PFSK-1 (cell line): ENCODE results near the gene DDHD1.

Experiments used
- FOXP2 ChIP-seq: optimal IDR thresholded peaks from 2 replicates; pipeline ENCODE3; 2011; ENCODE audit warnings: borderline replicate concordance, control low read depth, inconsistent platforms; ENCODE audit not compliant: insufficient read depth; ENCODE audit errors: extremely low read length, extremely low read depth
- POLR2AphosphoS5 ChIP-seq: IDR thresholded peaks from 2 replicates; pipeline ENCODE4 v1.6.1; 2012; ENCODE audit warnings: low read depth, mild to moderate bottlenecking, control low read depth, low read length, moderate library complexity
- SIN3A ChIP-seq: IDR thresholded peaks from 2 replicates; pipeline ENCODE4 v1.6.1; 2012; ENCODE audit warnings: mild to moderate bottlenecking, low read length, moderate library complexity, borderline replicate concordance; ENCODE audit not compliant: insufficient read depth
- TAF1 ChIP-seq: IDR thresholded peaks from 2 replicates; pipeline ENCODE4 v1.6.1; 2012; ENCODE audit warnings: low read length, control low read depth, borderline replicate concordance; ENCODE audit not compliant: insufficient read depth
- TF ChIP-seq, protein P1 (sequence below), 2 experiments: IDR thresholded peaks; 2 replicates each; pipeline versions ENCODE4 v1.6.1 to v1.8.0; 2011 to 2012; ENCODE audit warnings: low read depth in 2 of 2, low read length in 2 of 2, control low read depth in 1 of 2, inconsistent platforms in 1 of 2, mild to moderate bottlenecking in 1 of 2, moderate library complexity in 1 of 2; ENCODE audit not compliant: insufficient read depth in 1 of 2

The DDHD1 gene

DNA sequence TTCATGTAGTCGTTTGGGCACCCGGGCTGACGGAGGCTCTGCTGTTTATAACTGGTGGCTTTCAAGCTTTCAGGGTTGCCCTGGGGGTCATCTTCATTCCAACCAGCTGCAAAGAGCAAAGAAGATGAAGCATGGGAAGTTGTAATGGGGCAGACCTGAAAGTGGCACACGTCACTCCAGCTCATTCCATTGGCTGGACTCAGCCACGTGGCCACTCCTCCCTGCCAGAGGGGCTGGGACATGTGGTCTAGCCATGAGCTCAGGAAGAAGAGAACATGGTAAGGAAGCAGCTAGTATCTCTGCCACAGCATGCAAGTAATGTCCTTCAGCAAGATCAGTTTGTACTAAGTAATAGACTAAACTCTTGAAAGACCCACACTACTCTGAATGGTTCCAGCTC lies 150.5 kb downstream of the DDHD1 start:
- TF ChIP-seq TAF1, result no peak
- no peak for TF ChIP-seq POLR2AphosphoS5
- TF ChIP-seq FOXP2, result no peak
- TF ChIP-seq SIN3A, result no peak
- TF ChIP-seq, protein P1, sequence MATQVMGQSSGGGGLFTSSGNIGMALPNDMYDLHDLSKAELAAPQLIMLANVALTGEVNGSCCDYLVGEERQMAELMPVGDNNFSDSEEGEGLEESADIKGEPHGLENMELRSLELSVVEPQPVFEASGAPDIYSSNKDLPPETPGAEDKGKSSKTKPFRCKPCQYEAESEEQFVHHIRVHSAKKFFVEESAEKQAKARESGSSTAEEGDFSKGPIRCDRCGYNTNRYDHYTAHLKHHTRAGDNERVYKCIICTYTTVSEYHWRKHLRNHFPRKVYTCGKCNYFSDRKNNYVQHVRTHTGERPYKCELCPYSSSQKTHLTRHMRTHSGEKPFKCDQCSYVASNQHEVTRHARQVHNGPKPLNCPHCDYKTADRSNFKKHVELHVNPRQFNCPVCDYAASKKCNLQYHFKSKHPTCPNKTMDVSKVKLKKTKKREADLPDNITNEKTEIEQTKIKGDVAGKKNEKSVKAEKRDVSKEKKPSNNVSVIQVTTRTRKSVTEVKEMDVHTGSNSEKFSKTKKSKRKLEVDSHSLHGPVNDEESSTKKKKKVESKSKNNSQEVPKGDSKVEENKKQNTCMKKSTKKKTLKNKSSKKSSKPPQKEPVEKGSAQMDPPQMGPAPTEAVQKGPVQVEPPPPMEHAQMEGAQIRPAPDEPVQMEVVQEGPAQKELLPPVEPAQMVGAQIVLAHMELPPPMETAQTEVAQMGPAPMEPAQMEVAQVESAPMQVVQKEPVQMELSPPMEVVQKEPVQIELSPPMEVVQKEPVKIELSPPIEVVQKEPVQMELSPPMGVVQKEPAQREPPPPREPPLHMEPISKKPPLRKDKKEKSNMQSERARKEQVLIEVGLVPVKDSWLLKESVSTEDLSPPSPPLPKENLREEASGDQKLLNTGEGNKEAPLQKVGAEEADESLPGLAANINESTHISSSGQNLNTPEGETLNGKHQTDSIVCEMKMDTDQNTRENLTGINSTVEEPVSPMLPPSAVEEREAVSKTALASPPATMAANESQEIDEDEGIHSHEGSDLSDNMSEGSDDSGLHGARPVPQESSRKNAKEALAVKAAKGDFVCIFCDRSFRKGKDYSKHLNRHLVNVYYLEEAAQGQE (IDR thresholded peaks at IDR 0.05; ENCODE audit: insufficient read depth in 1 of 2, low read depth in 2 of 2, low read length in 2 of 2), result no peak

DNA sequence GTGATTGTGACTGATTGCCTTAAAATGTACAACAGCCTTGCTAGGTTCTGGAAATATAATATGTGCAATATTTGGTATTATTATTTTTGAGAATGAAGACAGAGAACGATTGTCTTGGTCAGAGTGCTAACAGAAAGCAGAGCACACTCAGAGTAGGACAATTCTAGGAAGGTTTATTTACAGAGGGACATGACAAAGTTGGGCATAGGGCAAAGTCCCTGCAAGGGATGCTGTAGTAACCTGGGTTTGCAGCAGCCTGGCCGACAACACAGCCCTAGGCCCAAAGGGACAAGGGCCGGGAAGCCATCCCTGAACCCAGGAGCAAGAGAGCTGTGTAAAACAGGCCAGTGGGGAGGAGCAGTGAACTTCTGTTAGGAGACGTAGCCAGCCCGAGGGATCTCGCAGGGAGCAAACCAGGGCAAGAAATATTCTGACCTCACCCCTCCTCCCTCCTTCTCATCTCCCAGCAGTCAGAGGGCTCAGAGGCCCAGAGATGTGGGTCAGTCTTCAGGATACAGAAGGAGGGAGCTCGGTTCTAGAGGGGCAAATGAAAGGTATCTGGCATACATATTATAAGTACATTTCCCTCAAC lies 151.2 kb downstream of the DDHD1 start:
- no peak for TF ChIP-seq POLR2AphosphoS5
- no peak for TF ChIP-seq SIN3A
- TF ChIP-seq FOXP2, result no peak
- TF ChIP-seq TAF1, result no peak
- TF ChIP-seq, protein P1 (IDR thresholded peaks at IDR 0.05; ENCODE audit: insufficient read depth in 1 of 2, low read depth in 2 of 2, low read length in 2 of 2), result no peak

DNA sequence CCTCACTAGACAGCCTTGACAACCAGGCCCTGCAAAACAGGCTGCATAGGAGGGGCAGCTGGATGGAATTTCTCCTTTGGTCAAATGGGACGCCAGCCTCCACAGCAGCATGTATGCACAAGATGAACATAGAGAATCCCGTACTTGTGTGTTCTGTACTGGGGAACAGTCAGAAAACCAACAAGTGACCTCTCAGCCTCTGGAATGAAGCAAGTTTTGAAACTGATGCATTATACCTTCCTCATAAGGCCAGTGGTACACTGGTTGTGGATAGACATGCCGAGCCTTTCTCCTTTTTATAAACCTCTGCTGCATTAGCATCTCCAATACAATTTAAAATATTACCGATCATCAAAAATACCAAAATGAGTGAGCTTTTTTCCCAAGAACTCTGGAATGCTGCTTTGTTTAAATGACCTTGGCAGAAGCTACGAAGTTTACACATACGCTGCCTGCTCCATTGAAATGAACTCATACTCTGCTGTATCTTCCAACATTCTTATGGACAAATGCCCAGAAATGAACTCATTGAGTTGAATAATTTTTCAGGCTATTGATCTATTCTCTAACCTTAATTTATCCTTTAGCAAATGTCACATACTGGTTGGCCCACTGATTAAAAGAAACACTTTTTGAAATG lies 154.6 kb downstream of the DDHD1 start:
- TF ChIP-seq TAF1 (no peak), POLR2AphosphoS5 (no peak), SIN3A (no peak), FOXP2 (no peak)
- TF ChIP-seq, protein P1 (IDR thresholded peaks at IDR 0.05; ENCODE audit: insufficient read depth in 1 of 2, low read depth in 2 of 2, low read length in 2 of 2), result no peak

DNA sequence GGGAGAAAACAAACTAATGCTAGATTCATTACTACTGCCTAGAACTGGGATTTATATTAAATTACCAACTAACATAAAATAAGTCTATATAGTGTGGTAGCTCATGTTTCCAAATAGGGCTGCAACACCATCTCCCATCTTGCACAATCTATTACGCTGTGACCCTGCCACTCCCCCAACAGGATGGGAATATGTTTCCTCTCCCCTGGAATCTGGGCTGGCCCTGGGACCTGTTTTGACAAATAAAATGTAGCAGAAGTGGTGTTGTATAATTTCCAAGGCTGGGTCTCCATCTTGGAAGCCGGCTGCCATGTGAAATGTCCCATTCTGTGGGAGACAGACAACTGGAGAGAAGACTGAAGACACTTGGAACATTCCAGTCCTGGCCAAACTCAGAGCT lies 156.6 kb downstream of the DDHD1 start:
- TF ChIP-seq POLR2AphosphoS5 (no peak), TAF1 (no peak), SIN3A (no peak), FOXP2 (no peak)
- TF ChIP-seq, protein P1 (IDR thresholded peaks at IDR 0.05; ENCODE audit: insufficient read depth in 1 of 2, low read depth in 2 of 2, low read length in 2 of 2), result no peak
